OCI-LY7 (cell line): Measurements from ENCODE around the gene TSHZ2.

ENCODE experiments used
- CTCF ChIP-seq: fragments of 200-600 bp; sonication (generic); conservative IDR thresholded peaks from 2 replicates; pipeline ENCODE4 v1.5.1; 2014; ENCODE audit warnings: mild to moderate bottlenecking, antibody characterized with exemption, low read length, moderate library complexity, mixed read lengths
- EZH2phosphoT487 ChIP-seq: fragments of 200-600 bp; sonication (generic); IDR thresholded peaks from 2 replicates; pipeline ENCODE4 v1.6.1; 2018; ENCODE audit warnings: low read depth, borderline replicate concordance, mild to moderate bottlenecking, mixed run types, antibody characterized with exemption, low read length, moderate library complexity, mixed read lengths

GRCh38 chr20:53044296-53044695, 72.1 kb downstream of the TSHZ2 start:
- TF ChIP-seq CTCF (no peak), EZH2phosphoT487 (no peak)
